Measurements from ENCODE around the gene PITPNC1.

DNA sequence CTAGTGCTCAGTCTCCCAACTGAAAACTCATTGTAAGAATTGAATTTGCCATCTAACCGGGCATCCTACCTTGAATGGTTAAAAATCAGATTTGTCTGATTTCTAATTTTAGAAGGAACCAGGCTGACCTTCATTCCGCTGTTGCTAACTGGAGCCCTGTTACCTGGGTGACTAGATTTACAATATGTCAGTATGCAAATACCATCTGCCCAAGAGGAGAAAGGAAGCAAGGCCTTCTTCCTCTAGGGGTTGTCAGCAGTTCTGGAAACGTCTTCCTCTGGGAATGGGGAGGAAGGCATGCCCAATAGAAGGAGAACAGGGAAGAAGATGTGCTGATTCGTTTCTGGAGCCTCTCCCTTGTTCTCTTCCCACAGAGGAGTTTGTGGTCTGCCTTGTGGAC is 137.9 kb downstream of the PITPNC1 start:
- no peak for TF ChIP-seq POLR2A (IDR thresholded peaks at IDR 0.05)
- TF ChIP-seq, protein P1, sequence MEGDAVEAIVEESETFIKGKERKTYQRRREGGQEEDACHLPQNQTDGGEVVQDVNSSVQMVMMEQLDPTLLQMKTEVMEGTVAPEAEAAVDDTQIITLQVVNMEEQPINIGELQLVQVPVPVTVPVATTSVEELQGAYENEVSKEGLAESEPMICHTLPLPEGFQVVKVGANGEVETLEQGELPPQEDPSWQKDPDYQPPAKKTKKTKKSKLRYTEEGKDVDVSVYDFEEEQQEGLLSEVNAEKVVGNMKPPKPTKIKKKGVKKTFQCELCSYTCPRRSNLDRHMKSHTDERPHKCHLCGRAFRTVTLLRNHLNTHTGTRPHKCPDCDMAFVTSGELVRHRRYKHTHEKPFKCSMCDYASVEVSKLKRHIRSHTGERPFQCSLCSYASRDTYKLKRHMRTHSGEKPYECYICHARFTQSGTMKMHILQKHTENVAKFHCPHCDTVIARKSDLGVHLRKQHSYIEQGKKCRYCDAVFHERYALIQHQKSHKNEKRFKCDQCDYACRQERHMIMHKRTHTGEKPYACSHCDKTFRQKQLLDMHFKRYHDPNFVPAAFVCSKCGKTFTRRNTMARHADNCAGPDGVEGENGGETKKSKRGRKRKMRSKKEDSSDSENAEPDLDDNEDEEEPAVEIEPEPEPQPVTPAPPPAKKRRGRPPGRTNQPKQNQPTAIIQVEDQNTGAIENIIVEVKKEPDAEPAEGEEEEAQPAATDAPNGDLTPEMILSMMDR (IDR thresholded peaks at IDR 0.05) = no peak

Measured in adrenal gland (tissue), 5 donors.